KMS-11 (cell line): ENCODE measurements around the gene DLX1.

Experiments
- H2AFZ ChIP-seq: fragments of 200-600 bp; sonication (generic); 2 replicates; pipeline ENCODE4 v1.6.1; 2016; ENCODE audit warnings: antibody characterized with exemption, mixed run types, low read depth
- H3K27ac ChIP-seq: fragments of 200-600 bp; sonication (generic); 2 replicates; pipeline ENCODE4 v1.6.1; 2016; ENCODE audit warnings: mild to moderate bottlenecking, mixed run types
- H3K27me3 ChIP-seq: fragments of 200-600 bp; sonication (generic); 2 replicates; pipeline ENCODE4 v1.6.1; 2017; ENCODE audit warnings: mild to moderate bottlenecking, low read depth, mixed run types, moderate library complexity; ENCODE audit not compliant: insufficient read depth
- H3K36me3 ChIP-seq: fragments of 200-600 bp; sonication (generic); 2 replicates; pipeline ENCODE4 v1.6.1; 2017; ENCODE audit warnings: mild to moderate bottlenecking, mixed run types; ENCODE audit not compliant: insufficient read depth
- H3K4me1 ChIP-seq: fragments of 200-600 bp; sonication (generic); 2 replicates; pipeline ENCODE4 v1.6.1; 2016; ENCODE audit warnings: mild to moderate bottlenecking, low read depth, mixed run types; ENCODE audit not compliant: poor library complexity, severe bottlenecking
- H3K4me2 ChIP-seq: fragments of 200-600 bp; sonication (generic); 2 replicates; pipeline ENCODE4 v1.7.0; 2016; ENCODE audit warnings: mild to moderate bottlenecking, mixed run types
- H3K4me3 ChIP-seq: fragments of 200-600 bp; sonication (generic); IDR thresholded peaks from 2 replicates; pipeline ENCODE4 v1.6.1; 2017; ENCODE audit warnings: low read depth, low read length, mixed read lengths; ENCODE audit not compliant: insufficient read depth
- H3K79me2 ChIP-seq: fragments of 200-600 bp; sonication (generic); 2 replicates; pipeline ENCODE4 v1.6.1; 2016; ENCODE audit warnings: low read depth, mixed run types; ENCODE audit not compliant: insufficient read depth
- H3K9ac ChIP-seq: fragments of 200-600 bp; sonication (generic); 2 replicates; pipeline ENCODE4 v1.6.1; 2016; ENCODE audit warnings: mild to moderate bottlenecking, mixed run types
- H4K20me1 ChIP-seq: fragments of 200-600 bp; sonication (generic); 2 replicates; pipeline ENCODE4 v1.6.1; 2016; ENCODE audit warnings: mild to moderate bottlenecking, mixed run types; ENCODE audit not compliant: insufficient read depth
- TF ChIP-seq, protein P1 (sequence below): fragments of 200-600 bp; sonication (generic); conservative IDR thresholded peaks from 2 replicates; pipeline ENCODE4 v1.6.1; 2017; ENCODE audit warnings: low read depth, mild to moderate bottlenecking, antibody characterized with exemption, low read length, moderate library complexity, mixed read lengths

The DLX1 gene

DNA sequence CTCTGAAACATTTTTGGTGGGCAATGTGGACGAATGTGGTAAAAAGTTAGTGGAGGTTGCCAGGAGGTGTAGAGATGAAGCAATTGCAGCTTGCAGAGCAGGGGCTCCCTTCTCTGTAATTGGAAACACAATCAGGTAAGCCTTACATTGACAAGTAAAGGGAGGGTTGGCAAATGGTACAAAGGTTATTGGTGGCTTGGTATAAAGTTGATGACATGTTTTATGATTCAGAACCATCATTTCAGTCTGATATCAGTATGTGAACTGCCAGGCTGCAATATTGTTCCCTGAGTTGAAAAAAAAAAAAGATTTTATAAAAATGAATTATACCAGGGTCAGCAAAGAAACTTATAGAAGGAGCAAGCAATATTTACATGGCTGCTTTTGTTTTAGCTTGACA, 14.4 kb upstream of the DLX1 start:
- Histone ChIP-seq H2AFZ (no peak overlapping the region), H3K9ac (no peak overlapping the region), H3K4me1 (no peaks in the 10 kb centered on the region), H3K27me3 (no peaks in the 10 kb centered on the region), H3K27ac (no peak overlapping the region), H4K20me1 (no peaks in the 10 kb centered on the region), H3K4me3 (no peak overlapping the region), H3K4me2 (no peak overlapping the region), H3K36me3 (no peaks in the 10 kb centered on the region), H3K79me2 (no peaks in the 10 kb centered on the region)
- TF ChIP-seq, protein P1, sequence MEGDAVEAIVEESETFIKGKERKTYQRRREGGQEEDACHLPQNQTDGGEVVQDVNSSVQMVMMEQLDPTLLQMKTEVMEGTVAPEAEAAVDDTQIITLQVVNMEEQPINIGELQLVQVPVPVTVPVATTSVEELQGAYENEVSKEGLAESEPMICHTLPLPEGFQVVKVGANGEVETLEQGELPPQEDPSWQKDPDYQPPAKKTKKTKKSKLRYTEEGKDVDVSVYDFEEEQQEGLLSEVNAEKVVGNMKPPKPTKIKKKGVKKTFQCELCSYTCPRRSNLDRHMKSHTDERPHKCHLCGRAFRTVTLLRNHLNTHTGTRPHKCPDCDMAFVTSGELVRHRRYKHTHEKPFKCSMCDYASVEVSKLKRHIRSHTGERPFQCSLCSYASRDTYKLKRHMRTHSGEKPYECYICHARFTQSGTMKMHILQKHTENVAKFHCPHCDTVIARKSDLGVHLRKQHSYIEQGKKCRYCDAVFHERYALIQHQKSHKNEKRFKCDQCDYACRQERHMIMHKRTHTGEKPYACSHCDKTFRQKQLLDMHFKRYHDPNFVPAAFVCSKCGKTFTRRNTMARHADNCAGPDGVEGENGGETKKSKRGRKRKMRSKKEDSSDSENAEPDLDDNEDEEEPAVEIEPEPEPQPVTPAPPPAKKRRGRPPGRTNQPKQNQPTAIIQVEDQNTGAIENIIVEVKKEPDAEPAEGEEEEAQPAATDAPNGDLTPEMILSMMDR, result no peak

DNA sequence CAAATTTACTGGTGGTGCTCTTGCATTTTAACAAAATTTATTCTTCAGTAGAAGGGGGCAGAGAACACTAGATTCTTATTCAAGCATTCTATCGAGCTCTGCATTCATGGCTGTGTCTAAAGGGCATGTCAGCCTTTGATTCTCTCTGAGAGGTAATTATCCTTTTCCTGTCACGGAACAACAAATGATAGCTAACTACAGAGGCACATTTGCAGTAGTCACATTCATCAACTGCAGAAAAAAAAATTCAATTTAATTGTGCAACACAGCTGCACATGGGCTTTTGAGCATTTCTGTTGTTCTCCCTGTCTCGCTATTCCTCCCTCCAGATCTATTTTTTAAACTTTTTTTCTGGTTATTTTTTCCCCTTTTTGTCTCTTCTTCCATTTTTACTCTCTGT, 13.0 kb upstream of the DLX1 start:
- Histone ChIP-seq H3K9ac (no peak overlapping the region), H3K4me1 (no peaks in the 10 kb centered on the region), H3K27me3 (no peaks in the 10 kb centered on the region), H3K4me2 (no peak overlapping the region), H3K27ac (no peak overlapping the region), H3K79me2 (no peaks in the 10 kb centered on the region), H3K4me3 (no peak overlapping the region), H3K36me3 (no peaks in the 10 kb centered on the region), H4K20me1 (no peaks in the 10 kb centered on the region), H2AFZ (no peak overlapping the region)
- TF ChIP-seq, protein P1, result no peak

- Histone ChIP-seq H3K36me3 (no peaks in the 10 kb centered on the region), H2AFZ (no peak overlapping the region), H3K4me1 (no peaks in the 10 kb centered on the region), H3K9ac (no peak overlapping the region), H3K4me3 (no peak overlapping the region), H3K4me2 (no peak overlapping the region), H3K79me2 (no peaks in the 10 kb centered on the region), H3K27me3 (no peaks in the 10 kb centered on the region), H4K20me1 (no peaks in the 10 kb centered on the region), H3K27ac (no peak overlapping the region)
- TF ChIP-seq, protein P1, result no peak
These were observed 12.6 kb upstream of the DLX1 start for GRCh38 chr2:172072706-172073105.

DNA sequence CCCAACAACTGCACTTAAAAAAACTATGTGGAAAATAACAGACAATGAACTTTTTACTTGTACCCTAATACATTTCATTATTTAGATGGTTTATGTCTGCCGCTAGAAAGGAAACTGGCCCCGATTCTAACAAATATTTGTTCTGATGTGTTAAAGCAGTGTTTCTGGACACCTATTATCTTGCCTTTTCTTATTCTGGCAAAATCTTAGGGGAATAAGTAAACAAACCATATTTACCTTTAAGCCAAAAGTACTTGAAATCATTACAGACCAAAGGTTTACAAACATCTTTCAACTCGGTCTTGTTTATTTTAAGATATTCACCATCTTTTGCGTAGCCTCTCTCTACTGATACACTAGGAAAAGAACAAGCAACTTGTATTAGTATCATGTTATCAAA, 11.8 kb upstream of the DLX1 start:
- Histone ChIP-seq H3K36me3 (no peaks in the 10 kb centered on the region), H3K79me2 (no peaks in the 10 kb centered on the region), H2AFZ (no peak overlapping the region), H4K20me1 (no peaks in the 10 kb centered on the region), H3K4me2 (no peak overlapping the region), H3K27me3 (no peaks in the 10 kb centered on the region), H3K27ac (no peak overlapping the region), H3K9ac (no peak overlapping the region), H3K4me1 (no peaks in the 10 kb centered on the region), H3K4me3 (no peak overlapping the region)
- TF ChIP-seq, protein P1, result no peak

- TF ChIP-seq, protein P1, result no peak
- Histone ChIP-seq H2AFZ (no peak overlapping the region), H3K79me2 (no peaks in the 10 kb centered on the region), H3K27ac (no peak overlapping the region), H3K4me3 (no peak overlapping the region), H3K36me3 (no peaks in the 10 kb centered on the region), H4K20me1 (no peaks in the 10 kb centered on the region), H3K9ac (no peak overlapping the region), H3K4me2 (no peak overlapping the region), H3K27me3 (no peaks in the 10 kb centered on the region), H3K4me1 (no peaks in the 10 kb centered on the region)
These were observed 11.1 kb upstream of the DLX1 start for GRCh38 chr2:172074254-172074653.
